DND-41 (cell line): Measurements from ENCODE around the gene CNTNAP1.

ENCODE experiments used
- CTCF ChIP-seq: IDR thresholded peaks from 2 replicates; pipeline ENCODE4 v1.5.1; 2012; ENCODE audit warnings: borderline replicate concordance, low read length, moderate library complexity, mild to moderate bottlenecking; ENCODE audit not compliant: poor library complexity, severe bottlenecking; ENCODE audit errors: extremely low read depth
- EZH2 ChIP-seq: IDR thresholded peaks from 3 replicates; pipeline ENCODE4 v1.6.1; 2012; ENCODE audit warnings: borderline replicate concordance, low read depth, mild to moderate bottlenecking, moderate library complexity, low read length, inconsistent platforms; ENCODE audit not compliant: severe bottlenecking

- no peak for TF ChIP-seq CTCF
- TF ChIP-seq EZH2: no peak
Measured at GRCh38 chr17:42659079-42659931, 23.0 kb upstream of the CNTNAP1 start, which contains the start of gene TUBG2.
